K562 (cell line): ENCODE measurements around the gene AK2. TPM values are rescaled to one million over a fixed set of nuclear protein-coding genes. Genes with fewer than 3 reads are reported as not detected.
A peak's percentile ranks its signal among the peaks of the same experiment; 100 is the strongest.

Source experiments
- CTBP1 ChIP-seq: fragments of 450-650 bp; IDR thresholded peaks from 2 replicates; pipeline ENCODE4 v1.6.1; 2016; ENCODE audit warnings: borderline replicate concordance
- JUN ChIP-seq, 2 experiments: sonication (generic) in 1 of 2; formaldehyde crosslinking in 1 of 2; IDR thresholded peaks; 2 replicates each; pipeline versions ENCODE4 v1.6.1 to v1.8.0; 2012 to 2022; ENCODE audit warnings: borderline replicate concordance in 2 of 2, mild to moderate bottlenecking in 2 of 2, improper control_type of control experiment in 1 of 2, low read depth in 1 of 2, low read length in 1 of 2, missing genetic modification reagents in 1 of 2
- KAT7 ChIP-seq: sonication (generic); formaldehyde crosslinking; IDR thresholded peaks from 2 replicates; pipeline ENCODE4 v1.8.0; 2022; ENCODE audit warnings: missing genetic modification reagents, mild to moderate bottlenecking, borderline replicate concordance
- MED1 ChIP-seq: sonication (generic); formaldehyde crosslinking; IDR thresholded peaks from 2 replicates; pipeline ENCODE4 v1.8.1; 2023; ENCODE audit warnings: missing genetic modification reagents, borderline replicate concordance
- PHB2 ChIP-seq: fragments of 450-650 bp; IDR thresholded peaks from 2 replicates; pipeline ENCODE4 v1.6.1; 2017; ENCODE audit warnings: low read depth
- SAP30 ChIP-seq: fragments of 200-600 bp; sonication (generic); IDR thresholded peaks from 2 replicates; pipeline ENCODE4 v1.6.1; 2012; ENCODE audit warnings: borderline replicate concordance, low read depth, mild to moderate bottlenecking, moderate library complexity, low read length, control low read depth, inconsistent platforms; ENCODE audit not compliant: insufficient read depth, poor library complexity, severe bottlenecking
- TEAD4 ChIP-seq, 2 experiments: sonication (generic) in 1 of 2; formaldehyde crosslinking in 1 of 2; IDR thresholded peaks; 2 replicates each; pipeline versions ENCODE4 v1.6.1 to v1.8.0; 2012 to 2022; ENCODE audit warnings: borderline replicate concordance in 1 of 2, inconsistent platforms in 1 of 2, low read length in 1 of 2, mild to moderate bottlenecking in 1 of 2, missing genetic modification reagents in 1 of 2
- ZBTB1 ChIP-seq: sonication (generic); formaldehyde crosslinking; IDR thresholded peaks from 2 replicates; pipeline ENCODE4 v1.8.1; 2023; ENCODE audit warnings: missing genetic modification reagents, low read depth, mild to moderate bottlenecking, borderline replicate concordance
- ZBTB8A ChIP-seq: fragments of 450-650 bp; IDR thresholded peaks from 2 replicates; pipeline ENCODE4 v1.6.1; 2018; ENCODE audit warnings: mild to moderate bottlenecking, moderate library complexity; ENCODE audit not compliant: partially characterized antibody
- ZZZ3 ChIP-seq: fragments of 450-650 bp; IDR thresholded peaks from 2 replicates; pipeline ENCODE4 v1.6.1; 2016; ENCODE audit warnings: antibody characterized with exemption, mild to moderate bottlenecking, moderate library complexity
- polyA plus RNA-seq, 8 experiments: library from polyadenylated mRNA; depleted of rRNA in 4 of 8; stranded (reverse) in 5 of 8; unstranded in 3 of 8; fragments of >200 nt; fragmentation: Nextera tagmentation in 2 of 8; fragmentation: Illumina TruSeq in 1 of 8; extraction: Ambion mirVana in 2 of 8; extraction: Trizol in 1 of 8; gene quantifications; 2 replicates each; pipeline versions ENCODE4 v1.2.1 to v1.2.3, GENCODE V29; 2011 to 2014; ENCODE audit warnings: inconsistent platforms in 1 of 8, missing spikeins in 1 of 8
- total RNA-seq, 7 experiments: library from RNA; depleted of rRNA in 6 of 7; stranded (reverse); fragments of >200 nt in 6 of 7; fragmentation: Illumina TruSeq in 2 of 7; extraction: Trizol in 2 of 7; gene quantifications; 2 replicates each; pipeline versions ENCODE4 v1.2.1 to v1.2.3, GENCODE V29; 2011 to 2021; ENCODE audit warnings: low replicate concordance in 1 of 7
- TF ChIP-seq, protein P1 (sequence below), 3 experiments: fragments of 200-800 bp in 1 of 3; fragments of 250-450 bp in 1 of 3; fragments of 450-650 bp in 1 of 3; sonication (Bioruptor Pico) in 1 of 3; sonication (Bioruptor generic) in 1 of 3; formaldehyde crosslinking in 1 of 3; IDR thresholded peaks; 2 replicates each; pipeline versions ENCODE4 v1.6.1 to v1.8.0; 2016 to 2022; ENCODE audit warnings: mild to moderate bottlenecking in 2 of 3, missing genetic modification characterization in 2 of 3, missing compliant biosample characterization in 1 of 3, moderate library complexity in 1 of 3
- TF ChIP-seq, protein P2 (sequence below): sonication (generic); formaldehyde crosslinking; IDR thresholded peaks from 2 replicates; pipeline ENCODE4 v1.9.0; 2022; ENCODE audit warnings: mild to moderate bottlenecking, missing genetic modification reagents
- TF ChIP-seq, protein P3 (sequence below): IDR thresholded peaks from 3 replicates; pipeline ENCODE4 v1.6.1; 2011; ENCODE audit warnings: borderline replicate concordance, mild to moderate bottlenecking, moderate library complexity; ENCODE audit not compliant: insufficient read length; ENCODE audit errors: extremely low read depth
- TF ChIP-seq, protein P4 (sequence below): fragments of 450-650 bp; IDR thresholded peaks from 2 replicates; pipeline ENCODE4 v1.7.1; 2018; ENCODE audit warnings: mild to moderate bottlenecking, low read depth; ENCODE audit not compliant: partially characterized antibody

The AK2 gene
- total and polyA plus RNA-seq, 9 of the 15 experiments (the other 6 are each of a cell fraction or from before 2014, with no cell fraction given) = 105 to 1,050 (median 509) TPM

DNA sequence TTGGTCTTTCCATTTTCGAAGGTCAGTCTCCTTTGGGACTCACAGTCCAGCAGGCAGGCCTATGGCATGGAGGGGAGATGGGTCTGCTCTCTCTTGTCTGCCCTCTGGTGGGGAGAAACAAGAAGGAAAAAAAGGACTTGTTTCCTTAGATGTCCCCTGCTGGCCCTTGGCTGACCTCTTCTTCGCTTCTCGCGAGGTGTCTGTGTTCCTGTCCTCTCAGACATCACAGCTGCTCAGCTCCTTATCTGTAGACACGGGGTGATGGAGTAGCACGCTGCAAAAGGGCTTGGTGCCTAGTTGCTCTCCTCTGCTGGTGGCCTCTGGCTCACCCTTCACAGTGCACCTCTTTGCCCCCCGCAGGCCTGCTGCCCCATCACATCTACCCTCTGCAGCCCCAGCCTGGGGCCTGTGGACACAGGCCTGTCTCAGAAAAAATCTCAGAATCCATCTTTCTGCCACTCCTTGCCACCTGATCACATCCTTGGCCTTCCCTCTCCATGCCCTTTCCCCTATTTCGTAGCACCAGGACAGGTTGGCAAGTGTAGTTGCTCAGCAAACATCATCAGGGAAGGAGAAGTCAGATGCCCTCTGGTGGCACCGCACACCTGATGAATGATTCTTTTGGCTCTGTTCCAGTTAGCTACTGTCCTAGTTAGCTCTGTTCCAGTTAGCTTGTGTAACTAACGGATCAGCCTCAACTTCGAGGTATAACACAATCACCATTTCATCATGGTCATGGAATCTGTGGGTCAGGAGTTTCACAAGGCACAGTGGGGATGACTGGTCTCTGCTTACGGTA is 18.7 kb upstream of the AK2 start (continued):
- TF ChIP-seq ZZZ3 (no peak), JUN (IDR thresholded peaks at IDR 0.05; ENCODE audit: borderline replicate concordance, low read depth, low read length) (0 out of 2 replicates have a peak, but pooled peaks have one; percentile 6), JUN (CRISPR knock-in tag; IDR thresholded peaks at IDR 0.05; ENCODE audit: borderline replicate concordance) (no peak), SAP30 (no peak), TEAD4 (IDR thresholded peaks at IDR 0.05; ENCODE audit: low read length) (no peak; the same call in 1 of the 2 replicates), TEAD4 (CRISPR knock-in tag; IDR thresholded peaks at IDR 0.05; ENCODE audit: borderline replicate concordance) (no peak), CTBP1 (peak; percentile 95), ZBTB1 (CRISPR knock-in tag) (no peak), PHB2 (no peak), MED1 (CRISPR knock-in tag) (no peak), KAT7 (CRISPR knock-in tag) (no peak), ZBTB8A (no peak)
- TF ChIP-seq, protein P1, sequence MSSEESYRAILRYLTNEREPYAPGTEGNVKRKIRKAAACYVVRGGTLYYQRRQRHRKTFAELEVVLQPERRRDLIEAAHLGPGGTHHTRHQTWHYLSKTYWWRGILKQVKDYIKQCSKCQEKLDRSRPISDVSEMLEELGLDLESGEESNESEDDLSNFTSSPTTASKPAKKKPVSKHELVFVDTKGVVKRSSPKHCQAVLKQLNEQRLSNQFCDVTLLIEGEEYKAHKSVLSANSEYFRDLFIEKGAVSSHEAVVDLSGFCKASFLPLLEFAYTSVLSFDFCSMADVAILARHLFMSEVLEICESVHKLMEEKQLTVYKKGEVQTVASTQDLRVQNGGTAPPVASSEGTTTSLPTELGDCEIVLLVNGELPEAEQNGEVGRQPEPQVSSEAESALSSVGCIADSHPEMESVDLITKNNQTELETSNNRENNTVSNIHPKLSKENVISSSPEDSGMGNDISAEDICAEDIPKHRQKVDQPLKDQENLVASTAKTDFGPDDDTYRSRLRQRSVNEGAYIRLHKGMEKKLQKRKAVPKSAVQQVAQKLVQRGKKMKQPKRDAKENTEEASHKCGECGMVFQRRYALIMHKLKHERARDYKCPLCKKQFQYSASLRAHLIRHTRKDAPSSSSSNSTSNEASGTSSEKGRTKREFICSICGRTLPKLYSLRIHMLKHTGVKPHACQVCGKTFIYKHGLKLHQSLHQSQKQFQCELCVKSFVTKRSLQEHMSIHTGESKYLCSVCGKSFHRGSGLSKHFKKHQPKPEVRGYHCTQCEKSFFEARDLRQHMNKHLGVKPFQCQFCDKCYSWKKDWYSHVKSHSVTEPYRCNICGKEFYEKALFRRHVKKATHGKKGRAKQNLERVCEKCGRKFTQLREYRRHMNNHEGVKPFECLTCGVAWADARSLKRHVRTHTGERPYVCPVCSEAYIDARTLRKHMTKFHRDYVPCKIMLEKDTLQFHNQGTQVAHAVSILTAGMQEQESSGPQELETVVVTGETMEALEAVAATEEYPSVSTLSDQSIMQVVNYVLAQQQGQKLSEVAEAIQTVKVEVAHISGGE (CRISPR knock-in tag; IDR thresholded peaks at IDR 0.05) = no peak
- TF ChIP-seq, protein P2, sequence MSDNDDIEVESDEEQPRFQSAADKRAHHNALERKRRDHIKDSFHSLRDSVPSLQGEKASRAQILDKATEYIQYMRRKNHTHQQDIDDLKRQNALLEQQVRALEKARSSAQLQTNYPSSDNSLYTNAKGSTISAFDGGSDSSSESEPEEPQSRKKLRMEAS (CRISPR knock-in tag) = peak; percentile 69
- TF ChIP-seq, protein P3, sequence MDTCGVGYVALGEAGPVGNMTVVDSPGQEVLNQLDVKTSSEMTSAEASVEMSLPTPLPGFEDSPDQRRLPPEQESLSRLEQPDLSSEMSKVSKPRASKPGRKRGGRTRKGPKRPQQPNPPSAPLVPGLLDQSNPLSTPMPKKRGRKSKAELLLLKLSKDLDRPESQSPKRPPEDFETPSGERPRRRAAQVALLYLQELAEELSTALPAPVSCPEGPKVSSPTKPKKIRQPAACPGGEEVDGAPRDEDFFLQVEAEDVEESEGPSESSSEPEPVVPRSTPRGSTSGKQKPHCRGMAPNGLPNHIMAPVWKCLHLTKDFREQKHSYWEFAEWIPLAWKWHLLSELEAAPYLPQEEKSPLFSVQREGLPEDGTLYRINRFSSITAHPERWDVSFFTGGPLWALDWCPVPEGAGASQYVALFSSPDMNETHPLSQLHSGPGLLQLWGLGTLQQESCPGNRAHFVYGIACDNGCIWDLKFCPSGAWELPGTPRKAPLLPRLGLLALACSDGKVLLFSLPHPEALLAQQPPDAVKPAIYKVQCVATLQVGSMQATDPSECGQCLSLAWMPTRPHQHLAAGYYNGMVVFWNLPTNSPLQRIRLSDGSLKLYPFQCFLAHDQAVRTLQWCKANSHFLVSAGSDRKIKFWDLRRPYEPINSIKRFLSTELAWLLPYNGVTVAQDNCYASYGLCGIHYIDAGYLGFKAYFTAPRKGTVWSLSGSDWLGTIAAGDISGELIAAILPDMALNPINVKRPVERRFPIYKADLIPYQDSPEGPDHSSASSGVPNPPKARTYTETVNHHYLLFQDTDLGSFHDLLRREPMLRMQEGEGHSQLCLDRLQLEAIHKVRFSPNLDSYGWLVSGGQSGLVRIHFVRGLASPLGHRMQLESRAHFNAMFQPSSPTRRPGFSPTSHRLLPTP = no peak
- TF ChIP-seq, protein P4, sequence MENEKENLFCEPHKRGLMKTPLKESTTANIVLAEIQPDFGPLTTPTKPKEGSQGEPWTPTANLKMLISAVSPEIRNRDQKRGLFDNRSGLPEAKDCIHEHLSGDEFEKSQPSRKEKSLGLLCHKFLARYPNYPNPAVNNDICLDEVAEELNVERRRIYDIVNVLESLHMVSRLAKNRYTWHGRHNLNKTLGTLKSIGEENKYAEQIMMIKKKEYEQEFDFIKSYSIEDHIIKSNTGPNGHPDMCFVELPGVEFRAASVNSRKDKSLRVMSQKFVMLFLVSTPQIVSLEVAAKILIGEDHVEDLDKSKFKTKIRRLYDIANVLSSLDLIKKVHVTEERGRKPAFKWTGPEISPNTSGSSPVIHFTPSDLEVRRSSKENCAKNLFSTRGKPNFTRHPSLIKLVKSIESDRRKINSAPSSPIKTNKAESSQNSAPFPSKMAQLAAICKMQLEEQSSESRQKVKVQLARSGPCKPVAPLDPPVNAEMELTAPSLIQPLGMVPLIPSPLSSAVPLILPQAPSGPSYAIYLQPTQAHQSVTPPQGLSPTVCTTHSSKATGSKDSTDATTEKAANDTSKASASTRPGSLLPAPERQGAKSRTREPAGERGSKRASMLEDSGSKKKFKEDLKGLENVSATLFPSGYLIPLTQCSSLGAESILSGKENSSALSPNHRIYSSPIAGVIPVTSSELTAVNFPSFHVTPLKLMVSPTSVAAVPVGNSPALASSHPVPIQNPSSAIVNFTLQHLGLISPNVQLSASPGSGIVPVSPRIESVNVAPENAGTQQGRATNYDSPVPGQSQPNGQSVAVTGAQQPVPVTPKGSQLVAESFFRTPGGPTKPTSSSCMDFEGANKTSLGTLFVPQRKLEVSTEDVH = peak; percentile 34
